CD14-positive monocyte (primary cell): ENCODE data around the gene ME1. TPM values are rescaled to one million over a fixed set of nuclear protein-coding genes. Genes with fewer than 3 reads are reported as not detected.
"Not testable (repeated sequence)": the region's sequence is repeated elsewhere in the genome, so short reads cannot be mapped to it uniquely, and the experiment has no call there.

Source experiments
- DNase-seq, 3 donors: peaks; one replicate each; pipeline ENCODE4 v3.0.0-alpha.2; 2011 to 2022
- H2AFZ ChIP-seq: 2 replicates; pipeline ENCODE4 v1.6.0; 2012; ENCODE audit warnings: mild to moderate bottlenecking, low read depth, low read length, inconsistent platforms; ENCODE audit not compliant: insufficient read depth, poor library complexity, severe bottlenecking
- H3K27ac ChIP-seq, 2 donors: 1 replicate in 1 of 2; 2 replicates in 1 of 2; pipeline ENCODE4 v1.5.1; 2012 to 2013; ENCODE audit warnings: low read length in 2 of 2, control low read depth in 1 of 2, inconsistent platforms in 1 of 2, low read depth in 1 of 2, mild to moderate bottlenecking in 1 of 2
- H3K27me3 ChIP-seq, 2 donors: one replicate each; pipeline versions ENCODE4 v1.6.0 to v1.6.1; 2011 to 2013; ENCODE audit warnings: low read length in 2 of 2; ENCODE audit not compliant: control insufficient read depth in 2 of 2, insufficient read depth in 2 of 2
- H3K36me3 ChIP-seq, 2 donors: replicated peaks in 1 of 2; 1 replicate in 1 of 2; 2 replicates in 1 of 2; pipeline versions ENCODE4 v1.5.1 to v1.6.1; 2012 to 2013; ENCODE audit warnings: low read length in 2 of 2, control low read depth in 1 of 2, inconsistent platforms in 1 of 2, mild to moderate bottlenecking in 1 of 2; ENCODE audit not compliant: insufficient read depth in 2 of 2, control insufficient read depth in 1 of 2
- H3K4me1 ChIP-seq, 2 donors: 1 replicate in 1 of 2; 2 replicates in 1 of 2; pipeline versions ENCODE4 v1.5.1 to v1.6.1; 2012 to 2013; ENCODE audit warnings: low read length in 2 of 2, control low read depth in 1 of 2, inconsistent platforms in 1 of 2, mild to moderate bottlenecking in 1 of 2, moderate library complexity in 1 of 2; ENCODE audit not compliant: insufficient read depth in 2 of 2, control insufficient read depth in 1 of 2
- H3K4me2 ChIP-seq: replicated peaks from 2 replicates; pipeline ENCODE3; 2012; ENCODE audit warnings: low read length, moderate library complexity, mild to moderate bottlenecking; ENCODE audit not compliant: poor library complexity, severe bottlenecking; ENCODE audit errors: extremely low read depth
- H3K4me3 ChIP-seq, 3 experiments: fragments of 200-600 bp in 1 of 3; sonication (generic) in 1 of 3; replicated peaks in 1 of 3; 1 replicate in 2 of 3; 2 replicates in 1 of 3; pipeline ENCODE4 v1.5.1; 2011 to 2013; ENCODE audit warnings: low read length in 3 of 3, mild to moderate bottlenecking in 3 of 3, control low read depth in 2 of 3, low read depth in 2 of 3, inconsistent platforms in 1 of 3, moderate library complexity in 1 of 3
- H3K79me2 ChIP-seq: 2 replicates; pipeline ENCODE4 v1.6.0; 2012; ENCODE audit warnings: mild to moderate bottlenecking, control low read depth, inconsistent platforms, low read length, moderate library complexity; ENCODE audit not compliant: insufficient read depth
- H3K9ac ChIP-seq: 2 replicates; pipeline ENCODE4 v1.6.0; 2017; ENCODE audit warnings: low read length, mild to moderate bottlenecking; ENCODE audit not compliant: insufficient read depth, poor library complexity, severe bottlenecking
- H3K9me3 ChIP-seq, 2 donors: replicated peaks in 1 of 2; 1 replicate in 1 of 2; 2 replicates in 1 of 2; pipeline versions ENCODE4 v1.5.1 to v1.6.1; 2012 to 2013; ENCODE audit warnings: low read length in 2 of 2, control low read depth in 1 of 2; ENCODE audit not compliant: control insufficient read depth in 1 of 2, insufficient read depth in 1 of 2
- H4K20me1 ChIP-seq: 2 replicates; pipeline ENCODE4 v1.6.0; 2012; ENCODE audit warnings: mild to moderate bottlenecking, low read length, control low read depth, moderate library complexity; ENCODE audit not compliant: insufficient read depth
- H3K27ac Mint-ChIP-seq, 7 donors: one replicate each; pipeline ENCODE4 v1.8.0; 2020; ENCODE audit warnings: mild to moderate bottlenecking in 7 of 7, mixed read lengths in 7 of 7, moderate library complexity in 6 of 7, inconsistent platforms in 2 of 7
- H3K27me3 Mint-ChIP-seq, 3 donors: one replicate each; pipeline ENCODE4 v1.8.0; 2021 to 2022; ENCODE audit warnings: low read depth in 3 of 3, mild to moderate bottlenecking in 3 of 3, mixed read lengths in 3 of 3, moderate library complexity in 3 of 3, inconsistent platforms in 1 of 3
- H3K36me3 Mint-ChIP-seq, 2 donors: one replicate each; pipeline ENCODE4 v1.8.0; 2020; ENCODE audit warnings: mixed read lengths in 2 of 2, inconsistent platforms in 1 of 2, mild to moderate bottlenecking in 1 of 2
- H3K4me1 Mint-ChIP-seq: one replicate; pipeline ENCODE4 v1.8.0; 2020; ENCODE audit warnings: mild to moderate bottlenecking, mixed read lengths
- H3K4me3 Mint-ChIP-seq, 2 donors: one replicate each; pipeline ENCODE4 v1.8.0; 2020; ENCODE audit warnings: mild to moderate bottlenecking in 2 of 2, mixed read lengths in 2 of 2, moderate library complexity in 1 of 2
- H3K9me3 Mint-ChIP-seq, 7 donors: one replicate each; pipeline ENCODE4 v1.8.0; 2020 to 2022; ENCODE audit warnings: mixed read lengths in 7 of 7, mild to moderate bottlenecking in 6 of 7, moderate library complexity in 6 of 7, inconsistent platforms in 2 of 7
- WGBS: methylation state at CpG from one replicate; pipeline ENCODE4 v1.1.5; 2013; ENCODE audit warnings: missing lambda C conversion rate; ENCODE audit not compliant: insufficient coverage; 5-methylcytosine and 5-hydroxymethylcytosine counted together
- intact Hi-C, 2 donors: fragments of 100-400 bp; cut with micrococcal nuclease; formaldehyde crosslinking; loops; one replicate each; pipeline versions ENCODE4 v1.15.0 to v1.15.1; 2023
- polyA plus RNA-seq, 3 donors: library from polyadenylated mRNA; depleted of rRNA in 1 of 3; unstranded in 2 of 3; stranded (reverse) in 1 of 3; fragments of 300-500 nt in 2 of 3; fragments of >200 nt in 1 of 3; fragmentation: Illumina TruSeq in 2 of 3; gene quantifications; 1 replicate in 2 of 3; 2 replicates in 1 of 3; pipeline ENCODE4 v1.2.3, GENCODE V29; 2012 to 2021
- TF ChIP-seq, protein P1 (sequence below): fragments of 200-600 bp; IDR thresholded peaks from one replicate; pipeline ENCODE4 v1.8.0; 2022; ENCODE audit warnings: antibody characterized with exemption, mild to moderate bottlenecking

The ME1 gene
- polyA plus RNA-seq, 3 donors = 1.3 to 4.0 (median 2.1) TPM

DNA sequence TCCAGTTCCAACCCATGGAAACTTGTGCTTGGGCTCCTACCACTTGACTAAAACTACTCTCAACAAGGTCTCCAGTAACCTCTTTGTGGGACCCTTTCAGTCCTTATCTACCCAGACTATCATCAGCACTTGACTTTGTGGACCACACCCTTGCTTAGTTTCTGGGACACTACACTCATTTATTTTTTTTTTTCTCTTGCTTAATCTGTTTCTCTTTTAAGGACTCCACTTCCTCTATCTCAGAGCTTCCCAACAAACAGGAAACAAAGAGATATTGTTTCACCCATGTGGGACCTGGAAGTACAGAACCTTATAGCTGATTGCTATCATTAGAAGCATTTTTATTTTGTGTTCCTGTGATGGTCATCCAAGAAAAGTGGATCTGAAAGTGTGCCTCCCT is 28.8 kb upstream of the ME1 start:
- peaks cover 0 to 5% of the 10 kb centered on the region in 2 donors for H3K27me3 ChIP-seq
- Mint-ChIP-seq H3K4me3 (peak overlapping the region; percentile 58 to 82), H3K4me1 (peaks cover 26% of the 10 kb centered on the region), H3K27me3 (peaks cover 5 to 17% (median 8%) of the 10 kb centered on the region in 3 donors), H3K9me3 (peaks cover 0 to 3% (median 0%) of the 10 kb centered on the region in 7 donors), H3K36me3 (peaks cover 0 to 7% of the 10 kb centered on the region in 2 donors), H3K27ac (peak overlapping the region; percentile 79 to 95 (median 93))
- H3K9ac ChIP-seq = no peak overlapping the region
- intact Hi-C loops = no loop called here
- no peaks in the 10 kb centered on the region for H3K9me3 ChIP-seq
- no peak overlapping the region for H2AFZ ChIP-seq
- peaks cover 30 to 36% of the 10 kb centered on the region in 2 donors for H3K4me1 ChIP-seq
- no peaks in the 10 kb centered on the region for H3K36me3 ChIP-seq
- TF ChIP-seq, protein P1, sequence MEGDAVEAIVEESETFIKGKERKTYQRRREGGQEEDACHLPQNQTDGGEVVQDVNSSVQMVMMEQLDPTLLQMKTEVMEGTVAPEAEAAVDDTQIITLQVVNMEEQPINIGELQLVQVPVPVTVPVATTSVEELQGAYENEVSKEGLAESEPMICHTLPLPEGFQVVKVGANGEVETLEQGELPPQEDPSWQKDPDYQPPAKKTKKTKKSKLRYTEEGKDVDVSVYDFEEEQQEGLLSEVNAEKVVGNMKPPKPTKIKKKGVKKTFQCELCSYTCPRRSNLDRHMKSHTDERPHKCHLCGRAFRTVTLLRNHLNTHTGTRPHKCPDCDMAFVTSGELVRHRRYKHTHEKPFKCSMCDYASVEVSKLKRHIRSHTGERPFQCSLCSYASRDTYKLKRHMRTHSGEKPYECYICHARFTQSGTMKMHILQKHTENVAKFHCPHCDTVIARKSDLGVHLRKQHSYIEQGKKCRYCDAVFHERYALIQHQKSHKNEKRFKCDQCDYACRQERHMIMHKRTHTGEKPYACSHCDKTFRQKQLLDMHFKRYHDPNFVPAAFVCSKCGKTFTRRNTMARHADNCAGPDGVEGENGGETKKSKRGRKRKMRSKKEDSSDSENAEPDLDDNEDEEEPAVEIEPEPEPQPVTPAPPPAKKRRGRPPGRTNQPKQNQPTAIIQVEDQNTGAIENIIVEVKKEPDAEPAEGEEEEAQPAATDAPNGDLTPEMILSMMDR = no peak
- peak overlapping the region in 1 of 3 experiments; percentile 36 for H3K4me3 ChIP-seq
- H3K27ac ChIP-seq = peak overlapping the region in 1 of 2 donors; percentile 70
- H3K79me2 ChIP-seq = no peaks in the 10 kb centered on the region
- DNase-seq = peak; percentile 25 to 51 (median 43)
- peak overlapping the region; percentile 46 for H3K4me2 ChIP-seq
- no peaks in the 10 kb centered on the region for H4K20me1 ChIP-seq

GRCh38 chr6:83450015-83450414 is 19.2 kb upstream of the ME1 start:
- H3K36me3 ChIP-seq, H3K9ac ChIP-seq, intact Hi-C loops, H2AFZ ChIP-seq, H3K27ac ChIP-seq, H3K4me1 ChIP-seq, H3K79me2 ChIP-seq, H3K27ac Mint-ChIP-seq, H3K9me3 ChIP-seq, H4K20me1 ChIP-seq, H3K4me3 ChIP-seq, DNase-seq, H3K4me1 Mint-ChIP-seq, H3K36me3 Mint-ChIP-seq, H3K4me2 ChIP-seq, H3K9me3 Mint-ChIP-seq: not testable (repeated sequence)
- no CpG with 5 or more reads among the region's 6 CpGs for WGBS
- peak overlapping the region in 1 of 2 donors; percentile 28 for H3K4me3 Mint-ChIP-seq
- peaks cover 25 to 30% of the 10 kb centered on the region in 2 donors for H3K27me3 ChIP-seq
- peaks cover 35 to 61% (median 38%) of the 10 kb centered on the region in 3 donors for H3K27me3 Mint-ChIP-seq

GRCh38 chr6:83444086-83444699 is 13.3 kb upstream of the ME1 start:
- H3K27ac Mint-ChIP-seq = peak overlapping the region; percentile 42 to 83 (median 59)
- H3K36me3 Mint-ChIP-seq, H3K79me2 ChIP-seq, H3K9me3 ChIP-seq, H4K20me1 ChIP-seq, H3K9ac ChIP-seq, H3K9me3 Mint-ChIP-seq, H3K36me3 ChIP-seq, intact Hi-C loops: not testable (repeated sequence)
- peak overlapping the region; percentile 34 to 69 (median 34) for H3K4me3 ChIP-seq
- H3K27ac ChIP-seq = peak overlapping the region in 1 of 2 donors; percentile 14
- H3K4me3 Mint-ChIP-seq = peak overlapping the region; percentile 73 to 91
- H2AFZ ChIP-seq = peak overlapping the region; percentile 76
- H3K4me2 ChIP-seq = peak overlapping the region; percentile 56
- WGBS = 59% methylated on average over 6 of the region's 9 CpGs
- peaks cover 15 to 24% of the 10 kb centered on the region in 2 donors for H3K4me1 ChIP-seq
- peaks cover 6 to 13% of the 10 kb centered on the region in 2 donors for H3K27me3 ChIP-seq
- DNase-seq = peak in 1 of 3 donors; percentile 25
- H3K4me1 Mint-ChIP-seq = peaks cover 25% of the 10 kb centered on the region
- peaks cover 24 to 42% (median 28%) of the 10 kb centered on the region in 3 donors for H3K27me3 Mint-ChIP-seq
